NCI-H446 treated with DMSO at 0.1 percent for 48 hours (cell line): ENCODE measurements around the gene ROM1.
A peak's percentile ranks its signal among the peaks of the same experiment; 100 is the strongest.
"Not testable (repeated sequence)": the region's sequence is repeated elsewhere in the genome, so short reads cannot be mapped to it uniquely, and the experiment has no call there.

Experiments
- DNase-seq: peaks from one replicate; lab custom pipeline; 2025; lab: John Stamatoyannopoulos, UW

The ROM1 gene, protein sequence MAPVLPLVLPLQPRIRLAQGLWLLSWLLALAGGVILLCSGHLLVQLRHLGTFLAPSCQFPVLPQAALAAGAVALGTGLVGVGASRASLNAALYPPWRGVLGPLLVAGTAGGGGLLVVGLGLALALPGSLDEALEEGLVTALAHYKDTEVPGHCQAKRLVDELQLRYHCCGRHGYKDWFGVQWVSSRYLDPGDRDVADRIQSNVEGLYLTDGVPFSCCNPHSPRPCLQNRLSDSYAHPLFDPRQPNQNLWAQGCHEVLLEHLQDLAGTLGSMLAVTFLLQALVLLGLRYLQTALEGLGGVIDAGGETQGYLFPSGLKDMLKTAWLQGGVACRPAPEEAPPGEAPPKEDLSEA

DNA sequence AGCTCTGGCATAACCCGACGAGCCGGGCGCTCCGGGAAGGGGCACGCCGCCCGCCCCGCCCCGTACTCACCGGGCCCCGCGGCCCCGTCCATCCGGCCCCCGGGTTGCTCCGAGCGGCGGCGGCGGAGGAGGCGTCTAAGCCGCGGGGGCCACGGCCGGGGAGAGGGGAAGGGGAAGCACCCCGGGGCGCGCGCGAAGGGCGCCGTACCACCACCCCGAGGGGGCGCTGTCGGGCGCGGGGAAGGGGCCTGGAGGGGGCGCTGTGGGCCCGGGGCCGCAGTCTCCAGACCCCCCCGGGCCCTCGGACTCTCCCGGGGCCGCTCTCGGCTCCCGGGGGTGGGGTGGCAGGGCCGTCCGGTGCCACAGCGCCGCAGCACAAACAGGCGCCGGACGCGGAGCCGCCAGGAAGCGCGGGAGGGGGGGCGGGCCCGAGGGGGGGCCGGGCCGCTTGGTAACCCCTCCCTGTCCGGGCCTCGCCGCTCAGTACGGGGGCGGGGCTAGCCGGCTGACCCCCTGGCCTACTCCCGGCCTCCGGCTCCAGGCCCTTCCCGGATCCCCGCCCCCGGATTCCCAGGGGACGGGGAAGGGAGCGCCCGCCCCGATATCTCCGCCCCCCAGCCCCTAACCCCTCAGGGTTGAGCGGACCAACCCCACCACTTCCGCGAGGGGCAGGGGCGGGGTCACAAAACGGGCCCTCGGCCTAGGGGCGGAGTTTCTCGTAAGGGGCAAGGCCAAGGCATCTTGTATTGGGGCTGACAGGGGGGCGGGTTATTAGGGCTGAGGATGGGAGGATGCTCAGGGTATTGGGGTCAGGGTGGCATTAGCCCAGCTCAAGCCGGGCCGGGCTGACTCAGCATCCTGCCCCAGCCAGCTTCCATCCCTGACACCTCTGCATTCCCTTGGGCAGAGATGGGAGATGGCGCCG, at the start of gene ROM1, which contains the start of gene EML3:
Gene ROM1 (plus strand): TSS at position 892 of the 925 bp plus-strand sequence. CDS start 25 bp downstream, at position 917.
Gene EML3 (minus strand): TSS at position 410 of the 925 bp plus-strand sequence. CDS start 318 bp downstream, at position 92.
- peak; percentile 57 for DNase-seq

DNA sequence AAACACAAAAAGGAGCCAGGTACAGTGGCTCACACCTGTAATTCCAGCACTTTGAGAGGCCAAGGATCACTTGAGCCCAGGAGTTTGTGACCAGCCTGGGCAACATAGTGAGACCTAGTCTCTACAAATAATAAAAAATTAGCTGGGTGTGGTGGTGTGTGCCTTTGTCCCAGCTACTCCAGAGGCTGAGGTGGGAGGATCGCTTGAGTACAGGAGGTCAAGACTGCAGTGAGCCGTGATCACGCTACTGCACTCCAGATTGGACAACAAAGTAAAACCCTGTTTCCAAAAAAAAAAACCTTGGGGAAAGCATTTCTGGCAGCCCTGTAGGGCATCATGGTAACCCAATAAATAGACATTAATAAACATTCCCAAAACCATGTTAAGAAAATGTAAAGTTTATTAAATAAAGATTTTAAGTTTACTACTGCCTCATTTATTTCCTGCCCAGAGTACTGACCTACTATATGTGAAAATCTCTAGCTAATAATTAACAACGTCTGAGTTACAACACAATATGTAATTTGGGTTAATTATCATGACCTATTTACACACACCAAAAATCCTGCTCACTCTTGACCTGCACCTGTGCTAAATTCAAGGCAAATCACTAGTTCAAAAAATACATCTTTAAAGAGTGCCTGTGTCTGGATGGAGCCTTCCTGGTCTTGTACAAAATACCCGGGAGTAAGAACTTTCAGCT, 47.8 kb upstream of the ROM1 start:
- DNase-seq: no peak

DNA sequence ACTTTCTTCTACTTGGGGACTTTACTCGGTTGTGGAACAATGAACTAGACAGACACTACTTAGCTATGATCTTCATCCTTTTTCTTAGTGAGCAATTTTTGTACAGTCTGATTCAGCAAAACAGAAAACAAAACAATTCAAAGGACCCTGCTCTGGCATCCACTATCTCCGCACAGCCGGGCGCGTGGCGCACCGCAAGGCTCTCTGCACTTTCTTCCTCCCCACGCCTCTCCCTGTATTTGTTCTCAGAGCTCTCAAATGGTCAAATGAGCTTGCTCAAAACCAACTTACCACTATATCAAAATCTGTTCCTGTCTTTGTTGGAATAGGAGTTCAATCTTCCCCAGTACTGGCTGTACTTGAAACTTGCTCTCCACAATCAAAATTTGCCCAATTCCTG, 46.8 kb upstream of the ROM1 start:
- no peak for DNase-seq

DNA sequence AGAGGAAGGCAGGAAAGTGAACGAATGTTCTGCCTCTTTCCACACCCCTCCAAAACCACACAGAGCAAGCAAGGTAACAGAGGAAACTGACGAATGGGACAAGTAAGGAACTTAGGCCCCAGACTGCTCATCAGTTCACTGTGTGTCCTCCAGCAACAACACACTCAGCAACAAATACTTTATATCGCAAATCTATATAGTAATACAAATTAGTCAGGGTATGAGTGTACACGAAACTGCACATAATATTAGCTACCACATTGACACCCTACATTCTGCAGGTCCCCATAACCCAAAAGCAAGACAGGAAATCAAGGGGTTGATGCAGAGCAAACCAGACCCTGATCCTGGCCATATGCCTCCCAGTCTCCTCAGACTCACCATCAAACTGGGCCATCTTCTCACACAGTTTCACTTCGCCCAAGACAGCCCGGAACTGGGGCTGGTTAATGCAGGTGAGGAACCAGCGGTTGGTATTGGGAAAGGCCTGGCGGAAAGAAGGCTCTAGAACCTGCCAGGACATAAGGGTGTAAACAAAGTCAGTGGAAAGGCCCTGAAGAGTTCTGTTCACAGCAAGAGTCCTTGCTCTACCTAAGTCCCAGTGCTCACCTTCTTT, 45.9 kb upstream of the ROM1 start:
- DNase-seq: no peak

DNA sequence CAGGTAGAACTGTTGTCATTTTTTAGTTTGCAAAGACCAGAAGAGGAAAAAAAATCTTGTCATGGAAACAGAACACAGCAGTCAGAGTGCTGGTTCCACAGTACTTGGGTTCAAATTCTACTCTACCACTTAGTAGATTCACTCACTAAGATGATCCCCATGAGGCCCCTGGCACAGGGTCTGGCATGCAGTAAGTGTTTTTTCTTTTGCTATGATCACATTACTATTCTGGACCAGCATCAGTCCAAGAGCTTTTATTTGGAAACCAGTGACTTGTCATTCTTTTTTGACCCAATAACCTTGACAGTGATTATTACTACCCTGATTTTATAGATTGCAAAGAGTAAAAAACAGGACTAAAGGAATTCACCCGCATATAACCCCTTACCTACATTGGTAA, 43.4 kb upstream of the ROM1 start:
- DNase-seq: no peak

DNA sequence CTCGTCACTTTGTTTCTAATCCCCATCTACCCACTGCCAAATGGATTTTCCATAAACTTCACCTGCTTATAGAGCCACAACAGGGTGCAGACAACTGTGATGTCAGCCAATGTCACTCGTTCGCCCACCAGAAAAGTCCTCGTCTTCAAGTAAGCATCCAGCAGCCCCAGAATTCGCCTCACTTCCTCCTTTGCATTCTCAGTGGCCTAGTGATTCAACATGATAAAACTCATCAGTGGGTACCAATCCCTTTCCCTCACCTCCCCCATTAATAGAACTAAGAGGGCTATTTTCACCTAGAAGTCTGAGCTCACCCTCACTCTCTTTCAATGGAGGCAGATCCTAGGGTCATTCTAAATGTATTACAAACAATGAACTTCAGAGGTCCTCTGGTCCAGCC, 42.2 kb upstream of the ROM1 start:
- not testable (repeated sequence) for DNase-seq

DNA sequence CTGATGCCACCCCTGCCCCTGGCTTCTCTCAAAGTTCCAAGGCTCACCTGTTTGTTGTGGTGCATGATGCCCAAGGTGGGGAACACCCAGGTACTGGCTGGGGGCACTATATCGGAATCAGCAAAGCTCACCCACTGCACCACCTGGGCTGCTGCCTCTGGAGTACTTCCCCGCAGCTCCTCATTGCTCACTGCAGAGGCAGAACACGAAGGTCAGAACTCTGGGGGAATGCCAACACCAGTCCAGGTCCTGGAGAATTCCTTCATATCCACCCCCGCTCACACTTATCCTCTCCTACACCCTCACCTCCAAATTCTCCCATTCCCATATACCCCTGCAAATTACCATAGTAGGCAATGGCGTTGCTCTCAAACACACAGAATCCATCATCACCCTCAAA, 41.6 kb upstream of the ROM1 start:
- DNase-seq: not testable (repeated sequence)

DNA sequence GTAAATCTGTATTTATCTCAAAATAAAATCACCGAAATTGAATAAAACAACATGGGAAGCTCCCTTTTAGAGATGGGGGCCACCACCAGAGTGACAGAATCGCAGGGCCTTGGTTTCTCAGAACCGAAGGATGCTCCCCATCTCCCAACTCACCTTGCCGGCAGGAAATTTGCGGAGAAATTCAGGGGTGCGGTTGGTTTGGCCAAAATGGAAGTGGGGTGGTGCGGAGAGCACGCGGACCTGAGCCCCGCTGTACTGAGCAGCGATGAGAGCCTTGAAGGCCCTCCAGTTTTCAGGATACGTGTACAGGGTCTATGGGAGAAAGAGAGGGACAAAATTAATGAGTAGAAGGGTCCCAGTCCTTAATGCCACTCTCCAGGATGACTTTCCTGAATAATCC, 40.6 kb upstream of the ROM1 start:
- DNase-seq: no peak

DNA sequence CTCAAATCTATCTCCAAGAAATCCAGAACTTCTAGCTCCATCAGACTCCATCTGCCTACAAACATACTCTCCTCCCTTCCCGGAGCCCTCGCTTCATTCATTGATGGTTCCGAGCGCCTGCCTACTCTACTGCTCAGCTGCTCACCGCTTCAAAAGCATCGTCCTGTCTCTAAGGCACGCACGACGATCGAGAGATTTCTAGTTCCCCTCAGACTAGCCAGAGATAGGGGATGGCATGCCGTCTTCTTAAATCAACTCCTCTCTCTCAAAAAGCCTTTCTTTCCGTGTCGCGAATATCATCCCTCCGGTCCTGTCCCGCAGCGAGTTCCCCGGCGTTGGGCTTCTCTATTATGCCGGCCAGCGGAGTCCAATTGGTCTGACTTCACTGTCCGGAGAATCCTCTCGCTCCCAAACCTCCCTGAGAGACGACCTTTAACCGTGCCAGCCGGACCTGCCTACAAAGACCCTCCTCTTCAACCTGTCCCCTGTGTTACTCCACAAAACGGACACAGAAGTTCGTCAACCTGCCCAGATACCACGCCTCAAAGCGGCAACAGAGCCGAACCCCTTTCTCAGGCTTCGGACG, 40.0 kb upstream of the ROM1 start:
- no peak for DNase-seq

DNA sequence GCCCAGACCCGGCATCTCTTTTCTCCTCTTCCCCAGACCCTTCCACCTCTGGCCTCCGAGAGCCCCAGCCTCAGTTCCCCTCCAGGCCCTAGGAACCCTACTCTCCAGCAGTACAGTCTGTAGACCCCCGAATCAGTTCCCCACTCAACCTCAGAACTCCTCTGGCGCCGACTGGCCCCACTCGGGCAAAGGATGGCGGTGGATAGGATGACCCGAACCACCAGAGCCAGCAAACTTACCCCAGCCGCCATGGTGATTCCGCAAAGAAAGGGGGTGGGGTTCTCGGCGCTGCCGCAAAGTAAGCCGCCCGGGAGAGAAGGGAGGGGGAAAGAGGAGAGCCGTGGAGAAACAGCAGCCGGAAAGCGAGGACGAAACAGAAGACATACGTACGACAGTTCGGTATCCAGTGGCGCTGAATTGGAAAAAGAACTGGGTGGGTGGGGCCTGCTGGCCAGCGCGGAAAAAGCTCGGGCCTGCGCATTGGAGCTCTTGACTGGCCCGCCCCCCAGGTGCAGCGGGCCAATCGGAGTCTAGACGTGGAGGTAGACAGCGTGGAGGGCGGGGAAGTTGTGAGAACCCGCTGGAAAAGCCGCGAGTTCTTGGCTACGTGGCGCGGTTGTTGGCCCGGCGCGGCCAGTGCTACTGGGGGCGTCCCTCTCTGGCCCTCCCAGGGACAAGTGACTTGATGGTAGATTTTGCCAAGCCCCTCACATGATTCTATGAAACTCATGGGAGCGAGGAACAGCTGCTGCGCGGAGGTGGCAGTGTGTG, 39.3 kb upstream of the ROM1 start, which contains the start of gene EEF1G:
Gene EEF1G (minus strand): TSS at position 300 of the 771 bp plus-strand sequence. CDS start 49 bp downstream, at position 251.
- DNase-seq: peak; percentile 100

DNA sequence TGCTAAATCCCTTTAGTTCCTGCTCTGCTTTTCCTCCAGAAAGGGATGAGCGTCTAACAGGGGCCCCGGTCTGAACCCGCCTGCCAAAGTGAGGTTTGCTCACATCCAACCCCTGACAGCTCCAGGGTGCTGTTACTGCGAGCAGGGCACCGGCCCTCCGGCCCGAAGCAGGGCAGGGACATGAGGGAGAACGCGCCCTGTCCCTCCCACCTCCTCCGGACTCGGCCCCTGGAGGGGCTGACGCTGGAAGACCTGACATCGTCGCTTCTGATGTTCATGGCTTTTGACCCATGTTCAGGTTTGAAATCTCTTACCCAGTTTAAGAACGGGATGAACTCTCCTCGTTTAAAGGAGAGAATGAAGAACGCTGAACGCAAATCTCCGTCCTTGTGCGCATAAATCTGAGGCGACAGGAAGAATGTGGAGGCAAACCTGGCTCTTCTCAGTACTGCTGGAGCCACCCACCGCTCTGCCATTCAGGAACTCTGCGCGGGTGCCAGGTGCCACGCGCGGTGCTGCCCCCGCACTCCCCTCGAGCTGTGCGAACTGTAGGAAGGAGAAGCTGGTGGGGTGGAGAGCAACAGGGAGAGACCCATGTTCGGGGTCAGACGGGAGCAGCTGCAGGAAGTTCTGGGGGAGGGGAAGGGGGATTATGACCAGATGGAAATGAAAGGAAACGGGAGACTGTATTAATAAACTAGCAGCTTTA, 38.5 kb upstream of the ROM1 start:
- no peak for DNase-seq

DNA sequence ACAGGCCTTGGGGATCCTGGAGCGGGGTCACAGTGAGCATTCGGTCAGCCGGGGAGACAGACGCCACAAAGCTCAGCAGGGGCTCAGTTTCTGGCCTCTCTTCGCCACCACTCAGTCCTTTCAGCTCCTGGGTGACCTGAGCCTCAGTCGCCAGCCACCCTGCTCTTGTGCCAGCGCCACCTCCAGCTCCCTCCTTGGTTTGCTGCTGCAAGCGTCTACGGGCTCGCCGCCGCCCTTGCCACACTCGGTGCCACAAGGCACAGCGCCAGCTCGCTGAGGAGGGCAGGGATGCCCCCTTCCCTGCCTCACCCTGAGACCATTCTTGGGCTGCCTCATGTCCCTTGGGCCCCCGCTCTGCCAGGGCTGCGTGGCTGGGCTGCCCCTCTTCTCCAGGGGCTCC, 37.9 kb upstream of the ROM1 start:
- no peak for DNase-seq

DNA sequence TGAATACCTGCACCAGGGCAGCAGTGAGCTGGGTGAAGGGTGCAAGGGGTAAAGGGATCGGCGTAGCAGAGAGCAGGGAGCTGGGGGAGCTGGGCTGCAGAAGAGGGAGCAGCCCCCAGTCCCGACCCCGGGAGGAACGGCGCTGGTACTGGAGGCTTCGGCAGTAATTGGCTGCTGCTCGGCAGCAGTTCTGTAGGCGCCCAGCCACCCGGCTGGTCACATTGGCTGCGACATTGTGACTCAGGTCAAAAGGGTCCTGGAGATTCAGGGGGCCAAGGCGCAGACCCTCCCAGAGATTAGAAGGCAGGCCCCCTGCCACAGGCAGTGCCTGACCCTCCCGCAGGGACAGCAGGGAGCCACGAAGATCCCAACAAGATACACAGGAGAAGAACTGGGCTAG, 37.2 kb upstream of the ROM1 start:
- DNase-seq: no peak

DNA sequence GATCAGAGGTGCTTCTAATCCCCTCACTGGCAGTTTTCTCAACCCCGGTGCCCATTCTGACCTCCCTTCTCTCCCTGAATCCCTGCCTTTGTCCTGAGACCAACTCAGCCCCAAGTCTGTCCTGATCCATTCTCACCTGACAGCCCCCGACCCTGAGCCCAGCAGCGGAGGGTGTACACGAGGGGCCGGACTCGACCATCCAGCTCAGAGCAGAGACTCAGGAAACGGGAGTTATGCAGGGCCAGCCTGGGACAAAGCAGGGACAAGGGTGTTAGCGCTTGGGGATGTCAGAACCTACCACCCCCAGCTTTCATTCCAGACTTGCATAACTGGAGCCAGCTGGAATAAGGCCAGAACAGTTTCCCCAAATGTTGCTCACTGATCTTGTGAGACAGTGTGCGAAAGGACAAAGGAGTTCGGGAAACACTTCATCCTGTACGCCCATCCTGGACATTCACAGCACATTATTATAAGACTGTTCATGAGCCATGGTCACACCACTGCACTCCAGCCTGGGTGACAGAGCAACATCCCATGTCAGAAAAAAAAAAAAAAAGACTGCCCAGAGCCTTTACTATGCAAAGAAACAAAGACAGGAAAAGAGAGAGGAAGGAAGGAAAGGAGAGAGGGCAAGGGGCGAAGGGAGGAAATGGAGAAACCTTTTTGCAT, 35.9 kb upstream of the ROM1 start:
- DNase-seq: no peak

DNA sequence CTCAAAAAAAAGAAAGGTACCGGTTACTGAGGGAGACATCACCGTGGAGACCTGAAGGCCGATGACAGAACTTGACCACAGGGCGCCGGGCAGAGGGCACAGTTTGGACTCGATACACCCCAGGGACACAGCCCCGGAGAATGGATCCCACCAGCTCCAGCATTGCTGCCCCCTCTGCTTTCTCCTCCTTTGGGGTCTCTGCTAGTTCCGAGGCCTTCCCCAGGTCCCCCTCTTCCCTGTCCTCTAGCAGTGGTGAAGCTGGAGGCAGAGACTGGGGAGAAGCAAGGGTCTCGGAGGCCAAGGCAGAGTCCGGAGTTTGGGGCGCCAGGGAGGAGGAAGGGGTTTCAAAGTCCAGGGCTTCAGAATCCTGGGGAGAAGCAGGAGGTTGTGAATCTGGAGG, 34.5 kb upstream of the ROM1 start:
- no peak for DNase-seq

DNA sequence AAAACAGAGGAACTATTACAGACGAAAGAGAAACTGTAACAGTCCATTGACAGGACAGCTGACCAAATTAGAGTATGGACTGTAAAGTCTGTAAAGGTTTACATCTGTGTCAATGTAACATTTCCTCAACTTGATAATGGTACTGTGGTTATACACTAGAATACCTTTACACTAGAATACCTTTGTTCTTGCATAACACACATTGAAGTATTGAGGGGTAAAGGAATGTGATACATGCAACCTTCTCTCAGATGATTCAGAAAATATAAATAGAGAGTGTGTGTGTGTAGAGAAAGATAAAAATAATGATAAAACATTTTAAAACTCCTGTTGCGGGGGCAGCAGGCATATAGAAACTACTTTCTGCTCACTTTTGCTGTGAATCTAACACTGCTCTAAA, 33.8 kb upstream of the ROM1 start:
- no peak for DNase-seq

DNA sequence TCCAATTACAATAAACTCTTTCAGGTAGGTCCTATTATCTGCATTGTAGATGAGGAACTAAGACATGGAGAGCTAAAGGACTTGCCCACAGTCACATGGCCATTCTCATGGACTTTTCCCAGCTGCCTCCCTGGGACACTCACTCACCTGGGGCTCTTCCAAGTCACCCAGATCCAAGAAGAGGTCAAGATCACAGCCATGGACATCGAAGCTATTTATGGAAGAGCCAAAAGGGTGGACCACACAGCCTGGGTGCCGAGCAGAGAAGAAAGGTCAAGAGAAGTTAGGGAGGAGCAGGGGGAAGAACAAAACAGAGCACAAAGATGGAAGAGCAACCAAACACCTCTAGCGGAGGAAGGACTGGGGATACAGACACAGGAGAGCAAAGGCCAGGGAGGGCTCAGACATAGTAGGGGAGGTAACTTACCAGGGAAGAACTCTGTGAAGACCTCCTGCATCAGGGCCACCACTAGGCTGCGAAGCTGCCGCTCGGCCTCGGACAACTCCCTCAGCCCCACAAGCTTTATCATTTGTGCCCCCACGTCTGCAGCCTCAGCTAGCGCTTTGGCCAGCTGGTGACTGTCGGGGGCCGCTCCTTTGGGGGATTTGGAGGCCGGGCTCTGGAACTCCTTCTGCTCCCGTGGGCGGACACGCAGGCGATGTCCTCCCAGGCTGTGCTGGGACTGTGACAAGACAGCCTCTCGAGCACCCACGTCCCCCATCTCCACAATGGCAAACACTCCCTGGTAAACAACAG, 31.9 kb upstream of the ROM1 start:
- no peak for DNase-seq

DNA sequence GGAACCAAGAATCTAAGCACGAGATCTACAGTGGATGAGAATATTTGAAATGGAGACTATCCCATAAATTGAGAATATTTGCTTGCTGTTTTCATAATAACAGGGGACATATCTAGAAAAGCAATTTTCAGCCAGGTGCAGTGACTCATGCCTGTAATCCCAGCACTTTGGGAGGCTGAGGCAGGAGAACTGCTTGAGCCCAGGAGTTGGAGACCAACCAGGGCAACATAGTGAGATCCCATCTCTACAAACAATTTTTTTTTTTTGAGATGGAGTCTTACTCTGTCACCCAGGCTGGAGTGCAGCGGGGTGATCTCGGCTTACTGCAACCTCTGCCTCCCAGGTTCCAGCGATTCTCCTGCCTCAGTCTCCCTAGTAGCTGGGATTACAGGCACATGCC, 31.3 kb upstream of the ROM1 start:
- not testable (repeated sequence) for DNase-seq

DNA sequence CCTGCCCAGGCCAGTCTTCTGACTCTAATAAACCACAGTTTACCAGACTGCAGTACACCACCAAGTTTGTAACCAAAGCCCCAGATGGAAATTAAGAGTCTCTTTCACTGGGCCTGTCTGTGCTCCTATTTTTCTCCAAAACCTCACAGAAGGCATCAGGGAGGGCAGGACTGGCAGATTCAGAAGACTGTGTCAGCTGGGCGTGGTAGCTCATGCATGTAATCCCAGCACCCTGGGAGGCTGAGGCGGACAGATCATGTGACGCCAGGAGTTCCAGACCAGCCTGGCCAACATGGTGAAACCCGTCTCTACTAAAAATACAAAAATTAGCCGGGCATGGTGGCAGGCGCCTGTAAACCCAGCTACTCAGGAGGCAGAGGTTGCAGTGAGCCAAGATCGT, 27.7 kb upstream of the ROM1 start:
- DNase-seq: not testable (repeated sequence)
